ENCODE measurements around the gene TAAR6.

GRCh38 chr6:132571774-132572173 is 1.7 kb downstream of the TAAR6 start:
- TF ChIP-seq CTCF (IDR thresholded peaks at IDR 0.05; ENCODE audit: low read depth, low read length, poor library complexity, severe bottlenecking) (no peak), EZH2phosphoT487 (IDR thresholded peaks at IDR 0.05; ENCODE audit: borderline replicate concordance, low read length) (no peak)
